GM13977 (cell line): ENCODE data around the gene SLC10A7.

Source experiments
- DNase-seq: peaks from one replicate; pipeline ENCODE4 v3.0.0; 2012; ENCODE audit warnings: low spot score
- in situ Hi-C: fragments of 300-500 bp; cut with MboI; formaldehyde crosslinking; loops from one replicate; pipeline ENCODE4 v1.12.0; 2022; ENCODE audit warnings: low sequenced_read_pairs, low pct_unique_long_range_greater_than_20kb, mixed read lengths, inconsistent platforms; ENCODE audit not compliant: unreplicated experiment
- TF ChIP-seq, protein P1 (sequence below): IDR thresholded peaks from 2 replicates; pipeline ENCODE4 v1.5.1; 2012; ENCODE audit warnings: mild to moderate bottlenecking, control low read depth; ENCODE audit not compliant: insufficient read depth; ENCODE audit errors: extremely low read depth, missing control alignments

SLC10A7 gene

DNA sequence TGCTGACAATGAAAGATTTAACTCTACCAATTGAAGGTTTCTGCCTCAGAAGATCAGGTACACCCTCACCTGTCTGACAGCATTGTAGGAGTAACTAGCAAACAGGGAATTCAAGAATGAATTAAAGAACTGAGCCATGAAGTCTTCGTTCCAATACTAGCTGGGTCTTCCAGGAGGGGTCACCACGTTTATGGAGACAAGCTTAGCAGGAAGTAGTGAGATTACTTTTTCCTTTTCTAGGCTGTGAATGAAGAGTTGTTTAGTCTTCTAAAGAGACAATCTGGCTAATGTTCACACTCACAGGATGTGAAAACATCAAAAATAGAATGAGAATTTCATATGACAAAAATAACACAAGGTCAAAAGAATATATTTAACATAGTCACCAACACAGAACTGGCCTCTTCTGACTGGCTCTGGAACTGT is 252.5 kb downstream of the SLC10A7 start:
- no peak for DNase-seq
- TF ChIP-seq, protein P1, sequence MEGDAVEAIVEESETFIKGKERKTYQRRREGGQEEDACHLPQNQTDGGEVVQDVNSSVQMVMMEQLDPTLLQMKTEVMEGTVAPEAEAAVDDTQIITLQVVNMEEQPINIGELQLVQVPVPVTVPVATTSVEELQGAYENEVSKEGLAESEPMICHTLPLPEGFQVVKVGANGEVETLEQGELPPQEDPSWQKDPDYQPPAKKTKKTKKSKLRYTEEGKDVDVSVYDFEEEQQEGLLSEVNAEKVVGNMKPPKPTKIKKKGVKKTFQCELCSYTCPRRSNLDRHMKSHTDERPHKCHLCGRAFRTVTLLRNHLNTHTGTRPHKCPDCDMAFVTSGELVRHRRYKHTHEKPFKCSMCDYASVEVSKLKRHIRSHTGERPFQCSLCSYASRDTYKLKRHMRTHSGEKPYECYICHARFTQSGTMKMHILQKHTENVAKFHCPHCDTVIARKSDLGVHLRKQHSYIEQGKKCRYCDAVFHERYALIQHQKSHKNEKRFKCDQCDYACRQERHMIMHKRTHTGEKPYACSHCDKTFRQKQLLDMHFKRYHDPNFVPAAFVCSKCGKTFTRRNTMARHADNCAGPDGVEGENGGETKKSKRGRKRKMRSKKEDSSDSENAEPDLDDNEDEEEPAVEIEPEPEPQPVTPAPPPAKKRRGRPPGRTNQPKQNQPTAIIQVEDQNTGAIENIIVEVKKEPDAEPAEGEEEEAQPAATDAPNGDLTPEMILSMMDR, result peak; percentile 21
- in situ Hi-C loops, result no loop called here

DNA sequence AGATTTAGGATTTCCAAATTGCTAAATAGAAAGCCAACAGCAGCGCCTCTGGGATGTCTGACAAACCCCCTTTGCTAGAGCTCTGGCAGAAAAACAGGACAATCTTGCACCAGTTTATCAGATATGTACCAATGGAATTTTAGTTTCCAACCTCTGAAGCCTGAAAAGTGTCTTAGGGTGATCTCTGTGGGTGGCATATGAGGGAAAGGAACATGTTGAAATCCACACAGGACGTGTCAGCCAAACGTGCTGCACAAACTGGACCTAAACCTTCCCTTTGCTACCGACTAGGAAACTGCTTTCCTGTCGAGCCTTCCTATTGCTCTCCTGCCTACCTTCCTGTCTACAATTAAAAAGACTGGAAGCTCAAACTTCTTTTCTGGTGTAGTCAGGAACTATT is 253.9 kb downstream of the SLC10A7 start:
- TF ChIP-seq, protein P1, result no peak
- in situ Hi-C loops, result no loop called here

DNA sequence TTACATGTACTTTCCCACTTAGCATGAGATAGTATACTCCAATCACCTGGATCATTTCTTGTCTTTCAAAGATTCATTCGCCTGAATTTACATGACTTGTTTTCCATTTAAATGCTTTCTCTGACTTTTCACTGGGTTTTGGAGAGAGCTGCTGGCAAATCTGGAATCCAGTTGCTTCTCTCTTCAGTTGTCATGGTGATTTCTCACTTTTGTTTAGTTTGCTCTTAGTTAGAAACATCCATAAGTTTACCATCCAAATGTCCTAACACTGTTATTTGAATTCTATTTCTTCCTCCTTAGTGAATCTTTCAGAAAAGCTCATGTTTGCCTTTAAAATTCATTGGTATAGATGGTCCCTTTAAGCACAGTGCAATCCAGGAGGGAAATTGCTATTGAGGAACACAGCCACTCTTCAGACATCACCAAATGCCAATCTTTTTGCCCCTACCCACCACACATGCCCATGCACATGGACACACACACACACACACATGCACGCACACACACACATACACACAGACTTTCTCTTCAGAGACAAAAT is 255.7 kb downstream of the SLC10A7 start:
- TF ChIP-seq, protein P1, result no peak
- DNase-seq, result no peak
- in situ Hi-C loops, result no loop called here

More for the DNA sequence above, 253.9 kb downstream of the SLC10A7 start:
- no peak for DNase-seq

DNA sequence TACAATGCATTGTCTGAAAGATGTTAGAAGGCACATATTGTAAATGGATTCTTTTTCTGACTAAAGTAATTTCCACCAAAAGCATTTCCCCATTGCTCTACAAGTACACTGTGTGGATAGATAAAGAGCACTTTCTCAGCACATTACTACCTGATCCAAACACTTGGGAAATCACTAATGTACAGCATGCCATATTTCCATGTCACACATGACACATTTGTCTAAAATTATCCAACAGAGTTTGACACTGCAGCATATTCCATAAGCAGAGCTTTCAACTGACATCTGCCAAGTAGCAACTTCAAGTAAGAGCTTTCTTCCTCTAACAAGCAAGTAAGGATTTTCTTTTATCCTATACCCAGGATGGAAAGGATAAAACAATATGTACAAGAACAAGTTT is 257.9 kb downstream of the SLC10A7 start:
- in situ Hi-C loops, result no loop called here
- TF ChIP-seq, protein P1, result no peak
- DNase-seq, result no peak

DNA sequence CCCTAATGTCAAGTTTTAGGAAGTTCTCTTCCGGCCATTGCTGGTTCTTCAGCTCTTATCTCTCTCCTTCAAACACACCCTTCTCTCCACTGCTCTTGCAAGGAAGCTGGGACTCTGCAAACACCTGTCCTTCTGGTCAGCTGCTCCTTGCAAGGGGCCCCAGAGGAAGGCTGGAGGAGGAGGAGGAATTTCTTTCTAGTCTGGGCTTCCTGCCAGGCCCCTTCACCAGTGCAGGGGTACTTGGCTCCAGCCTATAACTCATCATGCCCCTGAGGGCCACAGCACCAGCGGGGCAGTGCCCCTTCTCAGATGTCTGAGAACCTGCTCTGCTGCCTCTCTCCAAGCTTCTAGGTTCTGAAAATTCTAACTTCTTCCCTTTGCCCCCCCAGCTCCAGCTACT is 260.7 kb downstream of the SLC10A7 start:
- TF ChIP-seq, protein P1, result no peak
- in situ Hi-C loops, result no loop called here
- DNase-seq, result no peak

DNA sequence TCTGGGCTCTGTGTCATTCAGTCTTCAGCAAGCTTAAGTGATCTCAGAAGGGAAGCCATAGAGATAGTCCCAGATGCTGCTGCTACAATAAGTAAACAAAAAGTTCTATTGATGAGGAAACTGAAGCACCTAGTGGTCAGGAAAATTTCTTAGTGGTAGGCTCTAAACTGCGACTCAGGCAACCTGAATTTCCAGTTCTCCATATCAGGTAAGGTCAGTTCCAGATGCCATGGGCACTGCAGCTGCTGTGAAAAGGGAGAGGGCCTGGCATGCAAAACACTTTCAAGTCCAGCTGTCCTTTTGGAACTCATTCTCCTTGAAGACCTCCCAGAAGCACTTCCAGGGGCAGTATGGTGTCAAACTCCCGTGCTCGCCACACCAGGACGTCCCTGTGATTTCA is 261.2 kb downstream of the SLC10A7 start:
- TF ChIP-seq, protein P1, result no peak
- no peak for DNase-seq
- in situ Hi-C loops, result no loop called here

DNA sequence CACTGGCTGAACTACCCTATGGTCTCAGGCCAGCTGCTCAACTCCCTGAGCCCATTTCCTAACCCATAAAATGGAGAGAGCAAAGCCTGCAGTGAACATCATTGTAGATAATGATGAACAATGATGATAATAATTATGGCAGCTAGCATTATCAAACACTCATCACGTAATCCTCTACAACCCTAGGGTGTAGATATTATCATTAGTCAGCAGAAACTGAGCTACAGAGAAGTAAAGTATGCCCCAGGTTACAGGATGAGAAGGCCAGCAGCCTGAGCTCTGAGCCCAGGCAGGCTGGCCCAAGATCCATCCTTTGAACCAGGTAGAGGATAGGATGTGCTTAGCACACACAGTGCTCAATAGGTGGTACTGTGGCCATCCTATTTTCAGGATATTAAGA is 264.2 kb downstream of the SLC10A7 start:
- TF ChIP-seq, protein P1, result no peak
- DNase-seq, result no peak
- in situ Hi-C loops, result no loop called here
